ENCODE results near the gene BORCS5. TPM values are rescaled to one million over a fixed set of nuclear protein-coding genes. Genes with fewer than 3 reads are reported as not detected.
"Not testable (repeated sequence)": the region's sequence is repeated elsewhere in the genome, so short reads cannot be mapped to it uniquely, and the experiment has no call there.

The BORCS5 gene
- polyA plus RNA-seq, 2 of the 4 experiments (the other 2 are of a cell fraction) = 5.1 to 10.2 TPM

DNA sequence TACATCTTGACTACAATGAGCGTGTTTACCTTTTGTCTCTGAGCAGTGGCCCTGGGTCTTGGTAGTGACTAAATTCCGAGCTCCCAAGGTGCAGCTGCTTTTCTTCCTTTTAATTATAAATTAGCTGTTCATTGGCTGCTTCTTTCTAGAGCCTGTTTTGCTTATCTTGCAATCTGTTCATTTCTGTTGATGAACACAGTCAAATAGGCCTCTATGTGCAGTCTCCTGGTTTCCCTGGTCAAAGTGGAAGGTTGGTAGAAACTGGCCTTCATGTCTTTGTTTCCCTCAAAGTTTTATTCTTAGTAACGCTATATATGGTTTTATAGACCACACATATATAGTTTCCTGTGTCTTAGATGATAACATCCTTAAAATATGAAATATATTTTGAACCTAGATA lies 111.7 kb downstream of the BORCS5 start:
- Histone ChIP-seq H3K4me1 (no peaks in the 10 kb centered on the region), H3K4me2 (no peak overlapping the region), H3K9me3 (no peaks in the 10 kb centered on the region), H3K27ac (no peak overlapping the region), H3K4me3 (no peak overlapping the region)
- no peak for ATAC-seq
- DNase-seq (ENCODE audit: low read depth in 1 of 2, low spot score in 1 of 2) = no peak
- WGBS (ENCODE audit: missing lambda C conversion rate) = 94% methylated on average over 3 of the region's 3 CpGs
- POLR2A ChIA-PET = no interaction called here
- TF ChIP-seq MAFK (IDR thresholded peaks at IDR 0.05; ENCODE audit: partially characterized antibody) = peak; percentile 30
- no peak for TF ChIP-seq NPAS2 (CRISPR knock-in tag; IDR thresholded peaks at IDR 0.05; ENCODE audit: borderline replicate concordance)
- CTCF ChIA-PET = interaction anchor here (2.5 kb wide), 1 partner anchor 8 kb away, joined by 7 read pairs; no protein-coding TSS in a partner anchor
- FAIRE-seq = no peak

DNA sequence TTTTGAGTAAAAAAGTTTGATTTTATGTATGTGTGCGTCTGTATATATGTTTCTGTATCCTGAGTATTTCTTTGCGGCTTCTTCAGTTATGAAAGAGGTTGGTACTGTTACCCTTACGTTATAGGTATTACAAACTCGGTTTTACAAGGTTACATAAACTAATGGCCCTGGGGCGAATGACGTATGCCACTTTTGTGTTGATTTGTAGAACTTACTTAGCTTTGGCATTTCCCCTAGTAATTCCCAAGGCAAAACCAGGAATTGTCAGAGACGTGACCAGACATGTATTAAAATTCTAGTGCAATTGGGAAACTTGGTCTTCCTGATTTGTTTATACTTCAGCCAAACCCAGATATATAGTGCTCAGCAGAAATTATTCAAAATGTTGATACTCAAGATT lies 112.5 kb downstream of the BORCS5 start:
- ATAC-seq = no peak
- FAIRE-seq = no peak
- H3K9me3 ChIP-seq = no peaks in the 10 kb centered on the region
- no peak for DNase-seq (ENCODE audit: low read depth in 1 of 2, low spot score in 1 of 2)
- no peak overlapping the region for H3K4me2 ChIP-seq
- no peak overlapping the region for H3K4me3 ChIP-seq
- TF ChIP-seq HEYL (CRISPR knock-in tag; IDR thresholded peaks at IDR 0.05) (no peak), KDM5A (IDR thresholded peaks at IDR 0.05) (no peak)
- TF ChIP-seq, protein P1, sequence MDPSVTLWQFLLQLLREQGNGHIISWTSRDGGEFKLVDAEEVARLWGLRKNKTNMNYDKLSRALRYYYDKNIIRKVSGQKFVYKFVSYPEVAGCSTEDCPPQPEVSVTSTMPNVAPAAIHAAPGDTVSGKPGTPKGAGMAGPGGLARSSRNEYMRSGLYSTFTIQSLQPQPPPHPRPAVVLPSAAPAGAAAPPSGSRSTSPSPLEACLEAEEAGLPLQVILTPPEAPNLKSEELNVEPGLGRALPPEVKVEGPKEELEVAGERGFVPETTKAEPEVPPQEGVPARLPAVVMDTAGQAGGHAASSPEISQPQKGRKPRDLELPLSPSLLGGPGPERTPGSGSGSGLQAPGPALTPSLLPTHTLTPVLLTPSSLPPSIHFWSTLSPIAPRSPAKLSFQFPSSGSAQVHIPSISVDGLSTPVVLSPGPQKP (IDR thresholded peaks at IDR 0.05; ENCODE audit: low read depth, low read length) = no peak
- TF ChIP-seq, protein P2, sequence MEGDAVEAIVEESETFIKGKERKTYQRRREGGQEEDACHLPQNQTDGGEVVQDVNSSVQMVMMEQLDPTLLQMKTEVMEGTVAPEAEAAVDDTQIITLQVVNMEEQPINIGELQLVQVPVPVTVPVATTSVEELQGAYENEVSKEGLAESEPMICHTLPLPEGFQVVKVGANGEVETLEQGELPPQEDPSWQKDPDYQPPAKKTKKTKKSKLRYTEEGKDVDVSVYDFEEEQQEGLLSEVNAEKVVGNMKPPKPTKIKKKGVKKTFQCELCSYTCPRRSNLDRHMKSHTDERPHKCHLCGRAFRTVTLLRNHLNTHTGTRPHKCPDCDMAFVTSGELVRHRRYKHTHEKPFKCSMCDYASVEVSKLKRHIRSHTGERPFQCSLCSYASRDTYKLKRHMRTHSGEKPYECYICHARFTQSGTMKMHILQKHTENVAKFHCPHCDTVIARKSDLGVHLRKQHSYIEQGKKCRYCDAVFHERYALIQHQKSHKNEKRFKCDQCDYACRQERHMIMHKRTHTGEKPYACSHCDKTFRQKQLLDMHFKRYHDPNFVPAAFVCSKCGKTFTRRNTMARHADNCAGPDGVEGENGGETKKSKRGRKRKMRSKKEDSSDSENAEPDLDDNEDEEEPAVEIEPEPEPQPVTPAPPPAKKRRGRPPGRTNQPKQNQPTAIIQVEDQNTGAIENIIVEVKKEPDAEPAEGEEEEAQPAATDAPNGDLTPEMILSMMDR (IDR thresholded peaks at IDR 0.05) = no peak
- CTCF ChIA-PET = no interaction called here
- no peak overlapping the region for H3K27ac ChIP-seq
- H3K4me1 ChIP-seq = no peaks in the 10 kb centered on the region
- POLR2A ChIA-PET = no interaction called here
- WGBS (ENCODE audit: missing lambda C conversion rate) = 90% methylated on average over 7 of the region's 7 CpGs

DNA sequence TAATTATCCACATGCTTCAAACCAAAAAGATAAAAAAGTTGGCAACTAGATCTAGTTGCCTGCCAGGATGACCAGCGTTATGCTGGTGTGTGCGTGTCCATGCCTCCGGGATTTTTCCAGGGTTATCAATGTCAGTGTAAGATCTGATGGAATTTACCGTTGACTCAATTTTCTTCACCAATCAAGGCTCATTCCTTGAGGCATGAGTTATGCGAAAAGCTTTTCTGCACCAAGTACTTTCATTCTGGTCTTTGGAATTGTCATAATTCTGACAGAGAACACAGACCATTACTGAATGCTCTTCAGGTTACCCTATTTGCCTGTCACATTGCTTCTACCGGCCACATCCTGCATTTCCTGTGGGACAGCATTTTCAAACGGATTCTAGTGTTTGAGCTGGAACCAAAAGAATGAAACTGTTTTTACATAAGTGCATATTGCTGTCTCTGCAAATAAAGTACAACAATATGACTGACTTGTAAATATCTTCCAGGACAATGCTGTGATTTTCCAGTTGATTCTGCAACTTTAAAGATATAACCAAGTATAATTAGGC lies 114.0 kb downstream of the BORCS5 start:
- no peak for ATAC-seq
- Histone ChIP-seq H3K4me2 (no peak overlapping the region), H3K4me1 (no peaks in the 10 kb centered on the region), H3K9me3 (no peaks in the 10 kb centered on the region), H3K27ac (no peak overlapping the region), H3K4me3 (no peak overlapping the region)
- ChIA-PET POLR2A (no interaction called here), CTCF (interaction anchor here (0.9 kb wide), 1 partner anchor 185 kb away, joined by 3 read pairs; no protein-coding TSS in a partner anchor)
- no peak for DNase-seq (ENCODE audit: low read depth in 1 of 2, low spot score in 1 of 2)
- TF ChIP-seq MAFK (IDR thresholded peaks at IDR 0.05; ENCODE audit: partially characterized antibody) = peak; percentile 47
- TF ChIP-seq RAD21 (conservative IDR thresholded peaks at IDR 0.05 in 1 of 2, IDR thresholded peaks at IDR 0.05 in 1 of 2) = no peak
- TF ChIP-seq ZC3H11A (IDR thresholded peaks at IDR 0.05) = no peak
- TF ChIP-seq, protein P3, sequence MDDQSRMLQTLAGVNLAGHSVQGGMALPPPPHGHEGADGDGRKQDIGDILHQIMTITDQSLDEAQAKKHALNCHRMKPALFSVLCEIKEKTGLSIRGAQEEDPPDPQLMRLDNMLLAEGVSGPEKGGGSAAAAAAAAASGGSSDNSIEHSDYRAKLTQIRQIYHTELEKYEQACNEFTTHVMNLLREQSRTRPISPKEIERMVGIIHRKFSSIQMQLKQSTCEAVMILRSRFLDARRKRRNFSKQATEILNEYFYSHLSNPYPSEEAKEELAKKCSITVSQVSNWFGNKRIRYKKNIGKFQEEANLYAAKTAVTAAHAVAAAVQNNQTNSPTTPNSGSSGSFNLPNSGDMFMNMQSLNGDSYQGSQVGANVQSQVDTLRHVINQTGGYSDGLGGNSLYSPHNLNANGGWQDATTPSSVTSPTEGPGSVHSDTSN (IDR thresholded peaks at IDR 0.05) = no peak
- no peak for FAIRE-seq
- 85% methylated on average over 7 of the region's 7 CpGs for WGBS (ENCODE audit: missing lambda C conversion rate)

DNA sequence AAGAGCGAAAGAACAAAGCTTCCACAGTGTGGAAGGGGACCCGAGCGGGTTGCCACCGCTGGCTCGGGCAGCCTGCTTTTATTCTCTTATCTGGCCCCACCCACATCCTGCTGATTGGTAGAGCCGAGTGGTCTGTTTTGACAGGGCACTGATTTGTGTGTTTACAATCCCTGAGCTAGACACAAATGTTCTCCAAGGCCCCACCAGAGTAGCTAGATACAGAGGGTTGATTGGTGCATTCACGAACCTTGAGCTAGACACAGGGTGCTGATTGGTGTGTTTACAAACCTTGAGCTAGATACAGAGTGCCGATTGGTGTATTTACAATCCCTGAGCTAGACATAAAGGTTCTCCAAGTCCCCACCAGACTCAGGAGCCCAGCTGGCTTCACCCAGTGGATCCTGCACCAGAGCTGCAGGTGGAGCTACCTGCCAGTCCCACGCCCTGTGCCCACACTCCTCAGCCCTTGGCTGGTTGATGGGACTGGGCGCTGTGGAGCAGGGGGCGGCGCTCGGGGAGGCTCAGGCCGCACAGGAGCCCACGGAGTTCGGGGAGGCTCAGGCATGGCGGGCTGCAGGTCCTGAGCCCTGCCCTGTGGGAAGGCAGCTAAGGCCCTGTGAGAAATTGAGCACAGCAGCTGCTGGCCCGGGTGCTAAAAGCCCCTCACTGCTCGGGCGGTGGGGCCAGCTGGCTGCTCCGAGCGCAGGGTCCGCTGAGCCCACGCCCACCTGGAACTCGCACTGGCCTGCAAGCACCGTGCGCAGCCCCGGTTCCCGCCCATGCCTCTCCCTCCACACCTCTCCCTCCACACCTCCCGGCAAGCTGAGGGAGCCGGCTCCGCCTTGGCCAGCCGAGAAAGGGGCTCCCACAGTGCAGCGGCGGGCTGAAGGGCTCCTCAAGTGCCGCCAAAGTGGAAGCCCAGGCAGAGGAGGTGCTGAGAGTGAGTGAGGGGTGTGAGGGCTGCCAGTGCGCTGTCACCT lies 115.4 kb downstream of the BORCS5 start:
- FAIRE-seq; DNase-seq (ENCODE audit: low read depth in 1 of 2, low spot score in 1 of 2); H3K4me1 ChIP-seq; POLR2A ChIA-PET; H3K27ac ChIP-seq; H3K4me2 ChIP-seq; H3K4me3 ChIP-seq; H3K9me3 ChIP-seq: not testable (repeated sequence)
- WGBS (ENCODE audit: missing lambda C conversion rate) = 84% methylated on average over 28 of the region's 37 CpGs
- peak in 1 of 2 experiments; percentile 37; a peak in 2 of 6 replicates for ATAC-seq
- CTCF ChIA-PET = interaction anchor here (1.2 kb wide), 1 partner anchor 185 kb away, joined by 4 read pairs; no protein-coding TSS in a partner anchor
